ENCODE results near the gene EPS15.
A peak's percentile ranks its signal among the peaks of the same experiment; 100 is the strongest.

Gene EPS15

DNA sequence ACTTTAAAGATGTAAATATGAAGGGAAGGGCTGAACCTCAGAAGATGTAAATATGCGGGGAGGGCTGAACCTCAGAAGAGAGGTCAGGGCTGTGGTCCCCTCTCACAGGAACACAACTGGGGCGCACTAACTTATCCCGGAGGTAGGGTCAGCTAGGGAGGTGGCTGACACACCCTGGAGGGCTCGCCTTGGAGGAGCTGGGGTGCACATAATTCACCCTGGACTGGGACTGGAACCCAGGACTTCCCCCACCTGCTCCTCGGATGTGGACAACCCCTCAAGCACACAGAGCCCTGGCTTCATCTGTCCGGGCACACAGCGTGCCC is 174.8 kb downstream of the EPS15 start:
- TF ChIP-seq, protein P1, sequence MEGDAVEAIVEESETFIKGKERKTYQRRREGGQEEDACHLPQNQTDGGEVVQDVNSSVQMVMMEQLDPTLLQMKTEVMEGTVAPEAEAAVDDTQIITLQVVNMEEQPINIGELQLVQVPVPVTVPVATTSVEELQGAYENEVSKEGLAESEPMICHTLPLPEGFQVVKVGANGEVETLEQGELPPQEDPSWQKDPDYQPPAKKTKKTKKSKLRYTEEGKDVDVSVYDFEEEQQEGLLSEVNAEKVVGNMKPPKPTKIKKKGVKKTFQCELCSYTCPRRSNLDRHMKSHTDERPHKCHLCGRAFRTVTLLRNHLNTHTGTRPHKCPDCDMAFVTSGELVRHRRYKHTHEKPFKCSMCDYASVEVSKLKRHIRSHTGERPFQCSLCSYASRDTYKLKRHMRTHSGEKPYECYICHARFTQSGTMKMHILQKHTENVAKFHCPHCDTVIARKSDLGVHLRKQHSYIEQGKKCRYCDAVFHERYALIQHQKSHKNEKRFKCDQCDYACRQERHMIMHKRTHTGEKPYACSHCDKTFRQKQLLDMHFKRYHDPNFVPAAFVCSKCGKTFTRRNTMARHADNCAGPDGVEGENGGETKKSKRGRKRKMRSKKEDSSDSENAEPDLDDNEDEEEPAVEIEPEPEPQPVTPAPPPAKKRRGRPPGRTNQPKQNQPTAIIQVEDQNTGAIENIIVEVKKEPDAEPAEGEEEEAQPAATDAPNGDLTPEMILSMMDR (conservative IDR thresholded peaks at IDR 0.05; ENCODE audit: low read depth, low read length) = no peak
- no peak for DNase-seq (ENCODE audit: low read depth)
- no peak overlapping the region for H3K4me3 ChIP-seq (ENCODE audit: low read length)

DNA sequence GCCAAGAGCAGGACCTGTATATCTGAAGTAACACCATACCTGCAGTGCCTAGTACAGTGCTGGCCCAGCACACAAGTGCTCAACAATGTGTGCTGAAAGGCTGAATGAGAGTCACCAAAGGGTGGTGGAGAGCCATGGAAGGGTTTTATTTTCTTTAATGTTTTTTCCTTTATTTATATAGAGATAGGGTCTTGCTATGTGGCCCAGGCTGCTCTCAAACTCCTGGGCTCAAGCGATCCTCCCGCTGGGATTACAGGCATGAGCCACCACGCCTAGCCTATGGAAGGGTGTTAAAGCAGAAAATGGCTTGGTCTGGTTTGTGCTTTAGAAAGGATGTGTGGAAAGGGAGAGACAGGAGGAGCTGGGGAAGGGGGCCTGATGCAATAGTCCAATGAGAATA is 175.4 kb downstream of the EPS15 start:
- TF ChIP-seq, protein P1 (conservative IDR thresholded peaks at IDR 0.05; ENCODE audit: low read depth, low read length) = no peak
- no peak overlapping the region for H3K4me3 ChIP-seq (ENCODE audit: low read length)
- no peak for DNase-seq (ENCODE audit: low read depth)

DNA sequence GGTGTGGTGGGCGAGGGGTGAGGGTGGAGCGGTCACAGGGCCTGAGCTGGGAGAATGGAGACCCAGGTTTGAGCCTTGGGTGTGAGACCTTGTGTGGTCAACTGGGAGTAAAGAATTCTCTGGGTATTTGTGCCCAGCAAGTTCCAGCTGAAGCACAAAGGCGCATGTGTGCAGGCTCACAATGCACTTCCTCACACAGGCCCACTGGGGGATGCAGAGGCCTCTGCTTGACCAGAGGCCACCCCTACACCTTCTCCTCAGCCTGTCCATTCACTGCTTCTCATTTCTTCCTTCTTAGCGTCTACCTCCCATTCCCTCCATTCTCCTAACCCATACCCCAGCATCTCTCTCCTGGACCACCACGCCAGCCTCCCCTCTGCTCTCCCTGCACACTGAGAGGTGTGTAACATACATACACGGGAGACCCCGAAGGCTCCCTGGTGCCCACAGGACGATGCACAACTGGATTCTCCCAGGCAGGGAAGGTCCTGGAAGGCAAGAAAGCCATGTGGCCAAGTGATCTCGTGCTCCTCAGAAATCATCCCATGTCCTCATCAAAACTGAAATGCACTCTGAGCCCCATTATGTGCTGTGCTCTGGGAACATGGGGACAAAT is 176.4 kb downstream of the EPS15 start:
- no peak for DNase-seq (ENCODE audit: low read depth)
- TF ChIP-seq, protein P1 (conservative IDR thresholded peaks at IDR 0.05; ENCODE audit: low read depth, low read length) = no peak
- H3K4me3 ChIP-seq (ENCODE audit: low read length) = no peak overlapping the region

DNA sequence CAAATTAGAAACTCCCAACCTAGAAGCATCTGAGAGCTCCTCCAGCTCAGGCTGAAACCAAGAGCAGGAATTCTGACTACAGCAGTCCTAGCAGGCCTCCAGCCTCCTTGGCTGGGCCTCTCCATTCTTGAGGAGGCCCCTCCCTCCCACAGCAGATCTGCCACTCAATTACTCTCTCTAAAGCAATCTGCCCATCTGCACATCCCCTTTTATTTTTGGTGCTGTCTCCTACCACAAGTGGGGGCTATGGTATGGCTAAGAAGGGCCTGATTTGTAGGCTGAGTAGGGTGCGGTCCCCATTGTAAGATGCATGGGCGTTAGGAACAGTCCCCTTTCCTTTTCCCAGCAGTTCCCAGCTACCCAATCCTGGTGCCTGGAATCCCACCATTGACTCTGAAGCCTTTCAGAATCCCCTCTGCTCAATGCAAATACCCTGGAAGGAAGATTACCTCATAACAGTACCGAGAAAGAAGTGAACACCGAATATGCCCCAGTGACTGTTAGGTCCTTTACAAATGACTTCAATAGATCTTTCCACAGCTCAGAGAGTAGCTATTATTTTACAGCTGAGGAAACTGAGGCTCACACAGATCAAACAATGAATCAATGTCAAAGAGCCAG is 177.1 kb downstream of the EPS15 start:
- no peak overlapping the region for H3K4me3 ChIP-seq (ENCODE audit: low read length)
- no peak for DNase-seq (ENCODE audit: low read depth)
- TF ChIP-seq, protein P1 (conservative IDR thresholded peaks at IDR 0.05; ENCODE audit: low read depth, low read length) = peak; percentile 17

DNA sequence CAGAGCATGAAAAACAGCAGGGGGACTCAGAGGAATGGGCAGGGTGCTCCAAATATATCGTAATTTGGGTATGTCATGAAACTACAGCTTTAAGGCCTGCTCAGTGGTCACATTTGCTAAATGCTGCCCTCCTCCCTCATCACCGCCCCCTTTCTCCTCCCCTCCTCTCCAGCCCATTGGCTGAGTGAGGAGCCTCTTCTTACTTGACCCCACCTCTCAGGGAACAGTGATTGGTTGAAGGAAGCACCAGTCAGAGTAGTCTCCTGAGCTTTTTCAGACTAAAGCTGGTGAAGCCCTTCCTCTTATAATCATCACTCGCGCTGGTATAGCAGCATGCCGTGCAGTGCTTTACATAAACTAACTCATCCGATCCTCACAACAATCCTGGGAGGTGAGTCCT is 178.7 kb downstream of the EPS15 start:
- DNase-seq (ENCODE audit: low read depth) = no peak
- H3K4me3 ChIP-seq (ENCODE audit: low read length) = no peak overlapping the region
- TF ChIP-seq, protein P1 (conservative IDR thresholded peaks at IDR 0.05; ENCODE audit: low read depth, low read length) = no peak

DNA sequence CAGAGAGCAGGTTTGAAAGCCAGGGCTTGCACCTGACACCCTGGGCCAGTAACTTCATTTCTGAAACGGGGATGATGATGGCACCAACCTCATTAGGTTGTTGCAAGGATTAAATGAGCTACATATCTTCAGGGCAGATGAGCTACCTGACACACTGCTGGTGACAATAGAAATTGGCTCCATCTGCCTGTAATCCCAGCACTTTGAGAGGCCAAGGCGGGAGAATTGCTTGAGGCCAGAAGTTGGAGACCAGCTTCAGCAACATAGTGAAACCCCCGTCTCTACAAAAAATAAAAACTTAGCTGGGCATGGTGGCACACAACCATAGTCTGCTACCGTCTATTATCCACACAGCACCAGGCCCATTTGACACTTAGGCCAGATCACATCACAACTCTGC is 182.4 kb downstream of the EPS15 start:
- DNase-seq (ENCODE audit: low read depth) = no peak
- no peak overlapping the region for H3K4me3 ChIP-seq (ENCODE audit: low read length)
- TF ChIP-seq, protein P1 (conservative IDR thresholded peaks at IDR 0.05; ENCODE audit: low read depth, low read length) = no peak

DNA sequence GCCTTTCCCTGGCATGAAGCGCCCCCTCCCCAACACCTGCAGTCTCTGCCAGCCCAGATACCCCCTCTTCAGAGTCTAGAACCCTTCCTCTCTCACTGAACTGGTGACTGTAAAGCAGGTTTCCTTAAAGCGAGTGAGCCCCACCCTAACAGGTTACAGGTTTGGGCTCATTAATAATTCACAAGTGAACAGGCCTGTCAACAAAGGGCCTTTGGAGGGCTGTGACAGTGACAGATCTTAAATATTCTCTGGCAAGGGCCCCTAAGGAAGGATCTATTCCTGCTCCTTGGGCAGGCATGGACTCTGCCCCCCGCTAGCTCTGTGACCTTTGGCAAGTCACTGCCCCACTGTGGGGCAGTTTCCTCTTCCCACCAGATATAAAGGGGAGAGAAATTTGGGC is 183.1 kb downstream of the EPS15 start:
- H3K4me3 ChIP-seq (ENCODE audit: low read length) = no peak overlapping the region
- TF ChIP-seq, protein P1 (conservative IDR thresholded peaks at IDR 0.05; ENCODE audit: low read depth, low read length) = no peak
- no peak for DNase-seq (ENCODE audit: low read depth)

Measured in retinal pigment epithelial cell (primary cell).